Left ventricle myocardium inferior (tissue), 1 donor: Measurements from ENCODE around the gene C3orf20. TPM values are rescaled to one million over a fixed set of nuclear protein-coding genes. Genes with fewer than 3 reads are reported as not detected.

Experiments used
- DNase-seq: peaks from one replicate; pipeline ENCODE4 v3.0.0-alpha.2; 2020
- H3K27ac ChIP-seq: fragments of 200-600 bp; replicated peaks from 2 replicates; pipeline ENCODE4 v1.8.0; 2021
- H3K27me3 ChIP-seq: fragments of 200-600 bp; 2 replicates; pipeline ENCODE4 v1.8.0; 2021; ENCODE audit warnings: low read depth
- H3K36me3 ChIP-seq: fragments of 200-600 bp; 2 replicates; pipeline ENCODE4 v1.8.0; 2021
- H3K4me1 ChIP-seq: fragments of 200-600 bp; 2 replicates; pipeline ENCODE4 v1.8.0; 2021
- H3K4me3 ChIP-seq: fragments of 200-600 bp; 2 replicates; pipeline ENCODE4 v1.8.0; 2021; ENCODE audit warnings: mild to moderate bottlenecking, moderate library complexity
- H3K9me3 ChIP-seq: fragments of 200-600 bp; replicated peaks from 2 replicates; pipeline ENCODE4 v1.8.0; 2021
- CTCF ChIP-seq: fragments of 200-600 bp; IDR thresholded peaks from 2 replicates; pipeline ENCODE4 v1.8.0; 2021; ENCODE audit warnings: antibody characterized with exemption, mild to moderate bottlenecking, borderline replicate concordance
- intact Hi-C: fragments of 100-400 bp; cut with micrococcal nuclease; formaldehyde crosslinking; loops from one replicate; pipeline ENCODE4 v1.11.0; 2022
- total RNA-seq: library from RNA; stranded (reverse); fragmentation: NEBNext Ultra II Directional; extraction: Animal tissue kit (Norgen Biotek cat#: 25700); gene quantifications from one replicate; pipeline ENCODE4 v1.2.1, GENCODE V29; 2021
- donor health status: DM: no; HTN: yes; CAD: no; lungs with severe emphysema.

The C3orf20 gene
- total RNA-seq, 1 donor from 2014 or later = not detected

- Histone ChIP-seq H3K9me3 (no peaks in the 10 kb centered on the region), H3K27me3 (peaks cover 73% of the 10 kb centered on the region), H3K4me1 (peaks cover 78% of the 10 kb centered on the region), H3K4me3 (peak overlapping the region; percentile 80), H3K27ac (peak overlapping the region; percentile 94), H3K36me3 (no peaks in the 10 kb centered on the region)
- intact Hi-C loops = no loop called here
- DNase-seq = peak; percentile 55
- TF ChIP-seq CTCF = no peak
These were observed 135.3 kb downstream of the C3orf20 start for GRCh38 chr3:14810070-14810791.

GRCh38 chr3:14810801-14811661, 136.1 kb downstream of the C3orf20 start:
- intact Hi-C loops = no loop called here
- Histone ChIP-seq H3K27ac (peak overlapping the region; percentile 94), H3K36me3 (no peaks in the 10 kb centered on the region), H3K4me1 (peaks cover 75% of the 10 kb centered on the region), H3K9me3 (no peaks in the 10 kb centered on the region), H3K4me3 (peak overlapping the region; percentile 80), H3K27me3 (peaks cover 76% of the 10 kb centered on the region)
- no peak for TF ChIP-seq CTCF
- DNase-seq = no peak

- no peak for TF ChIP-seq CTCF
- peak overlapping the region; percentile 80 for H3K4me3 ChIP-seq
- DNase-seq = no peak
- intact Hi-C loops = no loop called here
- no peaks in the 10 kb centered on the region for H3K36me3 ChIP-seq
- peak overlapping the region; percentile 94 for H3K27ac ChIP-seq
- peaks cover 75% of the 10 kb centered on the region for H3K27me3 ChIP-seq
- H3K9me3 ChIP-seq = no peaks in the 10 kb centered on the region
- peaks cover 69% of the 10 kb centered on the region for H3K4me1 ChIP-seq
These were observed 136.7 kb downstream of the C3orf20 start for GRCh38 chr3:14811684-14812083.

GRCh38 chr3:14812196-14812790, 137.4 kb downstream of the C3orf20 start:
- H3K4me3 ChIP-seq = peak overlapping the region; percentile 80
- peaks cover 70% of the 10 kb centered on the region for H3K27me3 ChIP-seq
- TF ChIP-seq CTCF = no peak
- no peak for DNase-seq
- peaks cover 62% of the 10 kb centered on the region for H3K4me1 ChIP-seq
- no peaks in the 10 kb centered on the region for H3K36me3 ChIP-seq
- intact Hi-C loops = no loop called here
- H3K9me3 ChIP-seq = no peaks in the 10 kb centered on the region
- peak overlapping the region; percentile 94 for H3K27ac ChIP-seq

GRCh38 chr3:14814411-14814871, 139.5 kb downstream of the C3orf20 start:
- Histone ChIP-seq H3K27ac (no peak overlapping the region), H3K4me1 (peaks cover 56% of the 10 kb centered on the region), H3K36me3 (peaks cover 6% of the 10 kb centered on the region), H3K4me3 (no peak overlapping the region), H3K27me3 (peaks cover 55% of the 10 kb centered on the region), H3K9me3 (no peaks in the 10 kb centered on the region)
- no peak for TF ChIP-seq CTCF
- intact Hi-C loops = no loop called here
- no peak for DNase-seq
